ENCODE measurements around the gene TAF9. TPM values are rescaled to one million over a fixed set of nuclear protein-coding genes. Genes with fewer than 3 reads are reported as not detected.

TAF9 gene
- total and polyA plus RNA-seq, 4 donors = 37.3 to 56.7 (median 45.2) TPM

- H3K27me3 ChIP-seq (ENCODE audit: control insufficient read depth in 3 of 3, insufficient read depth in 3 of 3, low read length in 2 of 3) = no peaks in the 10 kb centered on the region
- peaks cover 9 to 21% (median 14%) of the 10 kb centered on the region in 4 donors for H3K36me3 ChIP-seq (ENCODE audit: control insufficient read depth in 4 of 4, insufficient read depth in 4 of 4, low read length in 4 of 4)
- H3K4me1 ChIP-seq (ENCODE audit: control insufficient read depth in 5 of 5, insufficient read depth in 5 of 5, low read length in 5 of 5) = no peaks in the 10 kb centered on the region
- H3K27ac ChIP-seq (ENCODE audit: low read depth in 1 of 2, low read length in 1 of 2) = no peak overlapping the region
- no peak overlapping the region for H3K9ac ChIP-seq (ENCODE audit: insufficient read depth in 1 of 2, low read length in 2 of 2)
- no peak for TF ChIP-seq CTCF (IDR thresholded peaks at IDR 0.05; ENCODE audit: control extremely low read depth, extremely low read depth)
- peaks cover 0 to 5% (median 0%) of the 10 kb centered on the region in 4 donors for H3K9me3 ChIP-seq (ENCODE audit: control insufficient read depth in 4 of 4, insufficient read depth in 3 of 4, low read length in 3 of 4)
- no peak for DNase-seq
- H3K4me3 ChIP-seq = no peak overlapping the region
- no peak for ATAC-seq (ENCODE audit: insufficient read depth, low FRiP score)
These were observed 18.7 kb downstream of the TAF9 start for GRCh38 chr5:69350664-69351063.

DNA sequence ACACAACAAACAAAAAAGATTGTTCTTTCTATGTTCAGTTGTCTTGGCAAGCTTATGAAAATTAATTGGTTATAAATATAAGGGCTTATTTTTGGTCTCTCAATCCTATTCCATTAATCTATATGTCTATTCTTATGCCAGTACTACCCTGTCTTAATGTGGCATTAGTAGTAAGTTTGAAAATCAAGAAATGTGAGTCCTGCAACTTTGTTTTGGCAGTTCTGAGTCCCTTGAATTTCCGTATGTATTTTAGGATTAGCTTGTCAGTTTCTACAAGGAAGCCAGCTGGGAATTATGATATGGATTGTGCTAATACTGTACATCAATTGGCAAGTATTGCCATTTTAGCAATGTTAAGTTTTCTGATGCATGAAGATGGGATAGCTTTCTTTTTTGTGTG, 26.2 kb downstream of the TAF9 start:
- Histone ChIP-seq H3K27ac (ENCODE audit: low read depth in 1 of 2, low read length in 1 of 2) (no peak overlapping the region), H3K4me1 (ENCODE audit: control insufficient read depth in 5 of 5, insufficient read depth in 5 of 5, low read length in 5 of 5) (no peaks in the 10 kb centered on the region), H3K27me3 (ENCODE audit: control insufficient read depth in 3 of 3, insufficient read depth in 3 of 3, low read length in 2 of 3) (no peaks in the 10 kb centered on the region), H3K36me3 (ENCODE audit: control insufficient read depth in 4 of 4, insufficient read depth in 4 of 4, low read length in 4 of 4) (no peaks in the 10 kb centered on the region), H3K9ac (ENCODE audit: insufficient read depth in 1 of 2, low read length in 2 of 2) (no peak overlapping the region), H3K9me3 (ENCODE audit: control insufficient read depth in 4 of 4, insufficient read depth in 3 of 4, low read length in 3 of 4) (no peaks in the 10 kb centered on the region), H3K4me3 (no peak overlapping the region)
- DNase-seq = no peak
- ATAC-seq (ENCODE audit: insufficient read depth, low FRiP score) = no peak
- WGBS, 2 donors = 86 to 91% methylated on average over 1 of the region's 1 CpG
- no peak for TF ChIP-seq CTCF (IDR thresholded peaks at IDR 0.05; ENCODE audit: control extremely low read depth, extremely low read depth)

DNA sequence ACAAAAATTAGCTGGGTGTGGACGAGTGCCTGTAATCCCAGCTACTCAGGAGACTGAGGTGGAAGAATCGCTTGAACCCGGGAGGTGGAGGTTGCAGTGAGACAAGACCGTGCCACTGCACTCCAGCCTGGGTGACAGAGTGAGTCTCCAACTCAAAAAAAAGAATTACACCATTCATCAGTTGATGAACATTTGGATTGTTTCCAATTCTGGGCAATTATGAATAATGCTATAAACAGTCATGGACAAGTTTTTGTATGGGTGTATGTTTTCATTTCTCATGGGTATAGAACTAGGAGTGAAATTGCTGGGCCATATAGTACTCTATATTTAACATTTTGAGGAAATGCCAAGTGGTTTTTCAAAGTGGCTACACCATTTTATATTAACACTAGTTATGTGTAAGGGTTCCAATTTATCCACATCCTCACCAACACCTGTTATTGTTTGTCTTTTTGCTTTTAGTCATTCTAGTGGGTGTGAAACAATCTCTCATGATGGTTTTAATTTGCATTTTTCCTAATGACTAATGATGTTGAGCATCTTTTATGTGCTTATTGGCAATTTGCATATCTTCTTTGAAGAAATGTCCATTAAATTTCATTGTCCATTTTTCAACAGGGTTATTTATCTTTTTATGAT, 27.7 kb downstream of the TAF9 start:
- ATAC-seq (ENCODE audit: insufficient read depth, low FRiP score) (no peak), DNase-seq (no peak)
- no peaks in the 10 kb centered on the region for H3K4me1 ChIP-seq (ENCODE audit: control insufficient read depth in 5 of 5, insufficient read depth in 5 of 5, low read length in 5 of 5)
- no peak overlapping the region for H3K27ac ChIP-seq (ENCODE audit: low read depth in 1 of 2, low read length in 1 of 2)
- no peak for TF ChIP-seq CTCF (IDR thresholded peaks at IDR 0.05; ENCODE audit: control extremely low read depth, extremely low read depth)
- no peak overlapping the region for H3K9ac ChIP-seq (ENCODE audit: insufficient read depth in 1 of 2, low read length in 2 of 2)
- WGBS, 2 donors = 91 to 92% methylated on average over 4 of the region's 4 CpGs
- no peaks in the 10 kb centered on the region for H3K36me3 ChIP-seq (ENCODE audit: control insufficient read depth in 4 of 4, insufficient read depth in 4 of 4, low read length in 4 of 4)
- no peaks in the 10 kb centered on the region for H3K9me3 ChIP-seq (ENCODE audit: control insufficient read depth in 4 of 4, insufficient read depth in 3 of 4, low read length in 3 of 4)
- no peak overlapping the region for H3K4me3 ChIP-seq
- H3K27me3 ChIP-seq (ENCODE audit: control insufficient read depth in 3 of 3, insufficient read depth in 3 of 3, low read length in 2 of 3) = no peaks in the 10 kb centered on the region

Data from lung (tissue), 12 donors.